Mucosa of rectum (tissue), 2 donors: ENCODE data around the gene OTOGL.

ENCODE experiments used
- H3K27ac ChIP-seq, 2 donors: one replicate each; pipeline ENCODE4 v1.7.0; 2013; ENCODE audit warnings: inconsistent platforms in 2 of 2, low read depth in 2 of 2, low read length in 2 of 2
- H3K27me3 ChIP-seq, 2 donors: one replicate each; pipeline ENCODE4 v1.7.0; 2013; ENCODE audit warnings: low read length in 2 of 2; ENCODE audit not compliant: control insufficient read depth in 2 of 2, insufficient read depth in 2 of 2
- H3K36me3 ChIP-seq, 2 donors: one replicate each; pipeline ENCODE4 v1.7.0; 2013; ENCODE audit warnings: low read length in 2 of 2; ENCODE audit not compliant: control insufficient read depth in 2 of 2, insufficient read depth in 2 of 2
- H3K4me1 ChIP-seq, 2 donors: one replicate each; pipeline ENCODE4 v1.7.0; 2013; ENCODE audit warnings: low read length in 2 of 2, mild to moderate bottlenecking in 1 of 2; ENCODE audit not compliant: control insufficient read depth in 2 of 2, insufficient read depth in 2 of 2
- H3K4me3 ChIP-seq, 2 donors: one replicate each; pipeline ENCODE4 v1.7.0; 2013; ENCODE audit warnings: low read length in 2 of 2
- H3K9ac ChIP-seq, 2 donors: one replicate each; pipeline ENCODE4 v1.7.0; 2013; ENCODE audit warnings: low read length in 2 of 2, low read depth in 1 of 2, mild to moderate bottlenecking in 1 of 2
- H3K9me3 ChIP-seq, 2 donors: one replicate each; pipeline ENCODE4 v1.7.0; 2013; ENCODE audit warnings: low read length in 2 of 2; ENCODE audit not compliant: control insufficient read depth in 2 of 2
- donor health status: healthy.
- donor health status: Normal muscosa, but diverticular disease.

Gene OTOGL

DNA sequence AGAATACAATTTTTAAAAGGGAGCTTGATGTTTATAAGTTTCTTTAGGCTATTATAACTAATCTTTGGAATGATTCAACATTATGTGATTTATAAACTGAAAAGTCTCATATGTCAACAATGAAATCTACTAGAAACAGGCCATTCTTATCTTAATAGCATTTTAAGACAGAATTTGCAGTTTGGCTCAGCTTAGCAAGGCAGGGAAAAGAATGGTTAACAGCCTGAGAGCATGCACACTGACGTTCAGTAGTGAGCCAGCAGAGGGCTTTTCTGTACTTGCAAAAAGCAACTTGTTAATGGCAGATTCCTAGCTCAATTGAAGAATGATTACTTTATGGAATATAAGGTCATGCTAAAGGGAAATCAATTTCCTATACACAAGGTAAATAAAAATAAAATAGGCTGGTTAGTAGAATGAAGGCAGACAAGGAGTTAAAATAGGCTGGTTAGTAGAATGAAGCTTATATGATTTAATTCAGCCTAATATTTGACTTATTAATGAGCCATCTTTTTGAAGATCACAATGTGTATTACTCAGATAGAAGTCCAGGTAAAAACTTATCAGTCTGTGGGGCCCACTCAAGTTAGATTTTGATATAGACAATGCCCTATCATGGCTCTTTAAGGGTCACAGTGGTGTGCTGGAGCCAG lies 95.9 kb downstream of the OTOGL start:
- Histone ChIP-seq H3K27me3 (no peaks in the 10 kb centered on the region), H3K9me3 (no peaks in the 10 kb centered on the region), H3K36me3 (no peaks in the 10 kb centered on the region), H3K4me1 (no peaks in the 10 kb centered on the region), H3K9ac (no peak overlapping the region), H3K4me3 (no peak overlapping the region), H3K27ac (no peak overlapping the region)

DNA sequence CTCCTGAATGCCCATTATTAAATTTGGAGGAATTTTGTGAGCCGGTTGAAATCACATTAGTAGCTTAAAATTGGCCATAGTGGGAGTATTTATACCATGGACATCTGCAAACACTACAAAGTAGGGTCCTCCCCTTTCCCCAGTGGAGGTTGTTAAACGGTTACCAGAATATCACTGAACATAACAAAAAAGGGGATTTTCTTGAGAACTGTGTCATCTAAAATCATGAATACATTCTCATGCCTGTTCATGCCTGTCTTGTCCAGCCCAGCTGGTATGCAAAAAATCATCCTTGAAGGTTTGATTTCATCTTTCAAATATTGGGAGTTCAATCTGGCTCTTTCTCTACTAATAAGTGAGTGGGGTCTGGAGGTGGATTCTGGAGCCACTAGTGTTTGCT lies 96.4 kb downstream of the OTOGL start:
- H3K9me3 ChIP-seq = no peaks in the 10 kb centered on the region
- no peaks in the 10 kb centered on the region for H3K36me3 ChIP-seq
- no peak overlapping the region for H3K27ac ChIP-seq
- H3K27me3 ChIP-seq = no peaks in the 10 kb centered on the region
- H3K4me3 ChIP-seq = no peak overlapping the region
- no peak overlapping the region for H3K9ac ChIP-seq
- H3K4me1 ChIP-seq = no peaks in the 10 kb centered on the region

DNA sequence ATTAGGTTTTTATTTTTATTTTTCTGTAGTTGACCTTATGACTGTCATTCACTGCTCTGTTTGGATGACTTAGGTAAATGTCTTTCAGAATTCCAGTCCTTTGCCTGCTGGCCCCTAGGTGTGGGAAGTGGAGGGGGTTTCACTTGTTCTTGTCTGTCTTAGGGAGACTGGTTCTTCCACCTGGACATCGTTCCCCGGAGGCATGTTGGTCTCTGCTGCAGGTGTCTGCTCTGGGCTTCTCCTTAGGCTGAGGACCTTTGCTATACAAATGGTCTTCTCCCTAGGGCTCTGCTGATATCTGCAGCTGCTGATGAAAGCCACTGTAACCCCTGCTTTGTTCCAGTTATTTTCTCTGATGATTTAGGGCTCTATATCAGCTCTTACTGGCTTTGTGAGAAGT lies 97.1 kb downstream of the OTOGL start:
- Histone ChIP-seq H3K27ac (no peak overlapping the region), H3K9ac (no peak overlapping the region), H3K9me3 (no peaks in the 10 kb centered on the region), H3K36me3 (no peaks in the 10 kb centered on the region), H3K4me3 (no peak overlapping the region), H3K4me1 (no peaks in the 10 kb centered on the region), H3K27me3 (no peaks in the 10 kb centered on the region)

DNA sequence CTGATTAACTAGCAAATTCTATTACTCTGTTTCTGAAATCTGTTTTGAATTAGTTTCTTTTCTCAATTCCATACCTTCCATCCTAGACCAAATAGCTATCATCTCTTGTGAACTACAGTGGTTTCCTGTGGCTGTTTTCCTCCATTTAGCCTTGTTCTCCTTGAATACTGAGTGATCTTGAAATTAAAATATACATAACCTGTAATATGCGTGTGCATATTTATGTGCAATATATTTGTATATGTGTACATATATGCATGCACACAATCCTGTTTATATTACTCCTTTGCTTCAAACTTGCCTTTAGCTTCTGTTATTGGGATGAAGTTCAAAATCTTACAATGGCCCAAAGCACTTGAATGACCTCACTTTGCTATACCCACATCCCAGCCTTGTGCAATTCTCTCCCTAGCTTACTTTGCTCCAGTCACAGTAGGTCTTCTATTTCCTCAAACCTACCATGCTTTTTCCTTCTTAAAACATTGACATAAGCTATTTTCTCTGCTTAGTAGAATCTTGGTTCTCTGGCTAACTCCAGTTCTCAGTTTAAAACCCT lies 99.5 kb downstream of the OTOGL start:
- Histone ChIP-seq H3K4me3 (no peak overlapping the region), H3K36me3 (no peaks in the 10 kb centered on the region), H3K27me3 (no peaks in the 10 kb centered on the region), H3K27ac (no peak overlapping the region), H3K9ac (no peak overlapping the region), H3K9me3 (no peaks in the 10 kb centered on the region), H3K4me1 (no peaks in the 10 kb centered on the region)

DNA sequence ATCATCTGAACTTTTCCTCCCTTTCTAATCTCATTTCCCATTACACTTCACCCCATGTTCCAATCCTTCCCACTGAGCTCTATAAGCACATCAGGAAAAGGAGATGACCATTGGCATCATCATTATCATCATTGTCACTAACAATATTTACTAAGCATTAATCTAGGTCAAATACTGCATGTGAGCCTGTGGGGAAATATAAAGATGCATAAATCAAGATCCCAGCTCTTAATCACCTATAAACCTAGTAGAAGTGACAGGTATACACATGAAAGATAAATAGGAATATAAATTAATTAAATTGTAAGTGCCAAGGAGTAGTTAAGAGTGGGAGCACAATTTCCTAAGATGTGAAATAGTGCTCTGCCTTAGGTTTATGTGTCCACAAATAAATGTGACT lies 100.6 kb downstream of the OTOGL start:
- H3K4me1 ChIP-seq = no peaks in the 10 kb centered on the region
- no peaks in the 10 kb centered on the region for H3K9me3 ChIP-seq
- no peak overlapping the region for H3K4me3 ChIP-seq
- H3K36me3 ChIP-seq = no peaks in the 10 kb centered on the region
- H3K27me3 ChIP-seq = no peaks in the 10 kb centered on the region
- H3K27ac ChIP-seq = no peak overlapping the region
- no peak overlapping the region for H3K9ac ChIP-seq

DNA sequence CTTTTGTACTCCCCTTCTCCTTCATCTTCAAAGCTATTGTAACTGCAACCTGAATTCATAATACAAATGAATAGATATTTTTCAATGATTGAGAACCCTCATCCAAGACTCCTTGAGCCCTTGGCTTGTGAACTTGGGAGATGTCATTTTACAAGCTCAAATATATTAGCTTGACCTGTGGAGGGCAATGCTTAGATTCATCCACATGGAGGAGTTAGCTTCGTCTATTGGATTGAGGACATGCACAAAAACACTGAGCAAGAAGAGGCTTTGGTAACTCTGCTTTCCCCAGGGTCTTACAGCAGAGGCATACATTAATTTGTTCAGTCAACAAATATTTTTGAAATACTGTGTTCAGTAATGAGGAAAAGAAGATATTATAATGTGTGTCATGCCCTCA lies 101.1 kb downstream of the OTOGL start:
- no peaks in the 10 kb centered on the region for H3K36me3 ChIP-seq
- H3K4me3 ChIP-seq = no peak overlapping the region
- no peak overlapping the region for H3K27ac ChIP-seq
- no peak overlapping the region for H3K9ac ChIP-seq
- H3K27me3 ChIP-seq = no peaks in the 10 kb centered on the region
- no peaks in the 10 kb centered on the region for H3K9me3 ChIP-seq
- no peaks in the 10 kb centered on the region for H3K4me1 ChIP-seq

DNA sequence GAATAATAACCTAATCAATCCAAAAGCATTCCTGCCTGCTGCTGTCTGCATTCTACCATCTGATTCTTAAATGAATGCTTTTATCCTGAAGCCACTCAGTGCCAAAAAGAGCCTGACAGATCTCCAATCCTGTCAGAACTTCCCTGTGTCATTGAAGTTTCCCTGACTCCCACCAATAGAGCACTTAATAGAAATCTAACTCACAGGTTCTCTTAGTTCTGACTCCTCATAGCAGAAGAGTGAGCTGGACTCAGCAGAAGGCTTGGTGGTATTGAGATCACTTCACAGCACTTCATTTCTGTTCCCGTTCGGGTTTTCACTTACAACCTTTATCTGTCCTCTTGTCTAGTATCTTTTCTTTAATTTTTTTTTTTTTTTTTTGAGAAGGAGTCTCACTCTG lies 102.6 kb downstream of the OTOGL start:
- Histone ChIP-seq H3K27ac (no peak overlapping the region), H3K27me3 (no peaks in the 10 kb centered on the region), H3K9ac (no peak overlapping the region), H3K4me3 (no peak overlapping the region), H3K4me1 (no peaks in the 10 kb centered on the region), H3K36me3 (no peaks in the 10 kb centered on the region), H3K9me3 (no peaks in the 10 kb centered on the region)

DNA sequence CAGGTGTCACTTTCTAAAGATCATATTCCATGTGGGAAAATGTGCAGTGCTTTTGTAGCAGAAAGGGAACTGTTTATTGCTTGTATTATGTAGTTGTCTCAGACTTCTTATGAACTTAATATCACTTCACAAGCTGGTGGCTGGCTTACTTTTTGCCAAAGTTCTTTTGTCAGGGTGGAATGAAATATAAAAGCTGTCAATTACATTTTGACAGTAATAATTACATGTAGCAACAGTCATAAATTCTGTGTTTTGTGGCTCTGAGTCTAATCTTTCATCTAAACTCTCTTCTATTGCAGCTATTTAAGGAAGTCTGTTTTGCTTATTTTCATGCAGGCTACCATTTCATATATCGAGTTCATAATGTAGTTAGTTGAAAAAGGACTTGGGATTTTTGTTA lies 106.6 kb downstream of the OTOGL start:
- no peaks in the 10 kb centered on the region for H3K4me1 ChIP-seq
- no peak overlapping the region for H3K27ac ChIP-seq
- H3K4me3 ChIP-seq = no peak overlapping the region
- no peaks in the 10 kb centered on the region for H3K9me3 ChIP-seq
- H3K27me3 ChIP-seq = no peaks in the 10 kb centered on the region
- no peaks in the 10 kb centered on the region for H3K36me3 ChIP-seq
- H3K9ac ChIP-seq = no peak overlapping the region

DNA sequence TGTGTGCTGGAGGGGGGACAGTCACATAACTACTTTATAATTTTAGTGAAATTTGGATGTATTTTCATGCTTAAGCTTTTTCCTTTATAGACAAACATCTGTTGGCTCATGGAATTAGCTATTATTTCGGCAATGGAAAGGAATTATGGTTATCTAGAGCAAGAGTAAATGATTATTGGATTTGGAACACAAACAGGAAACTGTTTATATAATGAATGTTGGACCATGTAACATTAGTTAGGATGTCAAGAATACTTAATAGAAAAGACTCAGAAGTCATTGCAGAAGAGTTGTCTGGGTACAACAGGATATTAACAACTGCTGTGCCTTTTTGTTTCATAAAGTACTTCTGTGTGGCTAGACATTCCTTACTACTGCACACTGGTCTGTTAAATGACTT lies 108.7 kb downstream of the OTOGL start:
- Histone ChIP-seq H3K9ac (no peak overlapping the region), H3K36me3 (no peaks in the 10 kb centered on the region), H3K4me1 (no peaks in the 10 kb centered on the region), H3K9me3 (no peaks in the 10 kb centered on the region), H3K4me3 (no peak overlapping the region), H3K27me3 (no peaks in the 10 kb centered on the region), H3K27ac (no peak overlapping the region)

DNA sequence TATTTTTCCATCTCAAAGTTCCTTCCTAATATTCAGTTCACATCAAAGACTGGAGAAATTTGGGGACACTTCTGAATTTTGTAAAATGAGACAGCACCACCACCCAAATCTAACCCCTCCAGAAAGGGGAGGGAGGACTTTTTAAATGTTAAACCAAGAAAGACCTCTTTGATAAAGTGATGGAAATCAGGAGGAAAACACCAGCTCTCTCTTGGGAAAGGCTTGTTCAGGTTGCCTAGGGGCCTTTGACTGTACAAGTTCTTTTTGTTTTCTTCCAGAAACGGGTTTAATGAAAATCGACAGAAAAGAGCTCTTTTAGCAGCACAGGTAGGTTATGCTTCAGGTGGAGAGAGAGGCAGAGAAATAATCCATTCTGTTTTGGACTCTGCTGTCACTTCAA lies 112.3 kb downstream of the OTOGL start:
- H3K4me1 ChIP-seq = no peaks in the 10 kb centered on the region
- H3K9ac ChIP-seq = no peak overlapping the region
- no peaks in the 10 kb centered on the region for H3K36me3 ChIP-seq
- no peak overlapping the region for H3K4me3 ChIP-seq
- H3K27ac ChIP-seq = no peak overlapping the region
- no peaks in the 10 kb centered on the region for H3K9me3 ChIP-seq
- no peaks in the 10 kb centered on the region for H3K27me3 ChIP-seq
